ENCODE data around the gene EFCC1. TPM values are rescaled to one million over a fixed set of nuclear protein-coding genes. Genes with fewer than 3 reads are reported as not detected.

The EFCC1 gene
- total RNA-seq, 1 donor from 2014 or later: 1.7 TPM

DNA sequence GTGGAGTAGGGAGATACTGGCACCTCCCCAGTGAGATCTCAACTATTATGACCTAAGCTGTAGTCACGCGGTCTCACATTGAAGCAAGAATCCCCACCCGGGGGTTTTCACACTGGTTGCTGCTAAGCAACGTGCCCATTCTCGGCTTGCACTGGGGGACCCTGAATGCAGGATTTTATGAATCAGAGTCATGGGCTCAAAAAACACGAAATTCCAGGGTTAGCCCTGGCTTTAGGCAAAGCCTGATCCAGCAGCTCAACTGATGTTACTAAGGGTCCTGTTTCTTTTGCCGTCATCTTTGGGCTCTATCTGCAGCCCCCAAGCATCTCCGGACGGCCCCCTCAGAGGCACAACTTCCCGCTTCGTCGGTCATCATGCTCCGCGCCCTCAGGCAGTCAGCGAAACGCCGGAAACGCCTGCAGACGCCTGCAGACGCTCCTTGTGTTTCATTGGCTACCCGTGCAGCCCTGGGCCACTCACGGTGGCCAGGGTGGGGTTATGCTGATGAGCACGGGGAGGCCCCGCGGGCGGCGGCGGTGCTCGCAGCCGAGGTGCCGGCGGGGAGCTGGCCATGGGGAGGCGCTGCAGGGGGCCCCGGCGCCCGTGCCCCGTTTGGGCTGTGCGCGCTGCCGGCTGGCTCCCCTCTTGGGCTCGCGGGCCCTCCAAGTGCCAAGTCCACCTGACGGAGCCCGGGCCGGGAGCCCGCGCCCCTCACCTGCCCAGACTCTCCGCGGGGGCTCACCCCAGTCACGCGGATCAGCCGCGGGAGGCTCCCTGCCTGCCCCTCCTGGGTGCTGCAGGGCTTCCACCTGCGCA is 25.8 kb downstream of the EFCC1 start:
- DNase-seq (ENCODE audit: low spot score): peak; percentile 96
- intact Hi-C loops (cut with DNase I): loop anchor here (2.0 kb wide), 1 partner anchor 26 kb away; no protein-coding TSS in a partner anchor

GRCh38 chr3:129027544-129027880 is 26.4 kb downstream of the EFCC1 start:
- intact Hi-C loops (cut with DNase I): loop anchor here (2.0 kb wide), 1 partner anchor 25 kb away; no protein-coding TSS in a partner anchor
- no peak for DNase-seq (ENCODE audit: low spot score)

GRCh38 chr3:129028866-129029265 is 27.8 kb downstream of the EFCC1 start:
- DNase-seq (ENCODE audit: low spot score): no peak
- intact Hi-C loops (cut with DNase I): no loop called here

DNA sequence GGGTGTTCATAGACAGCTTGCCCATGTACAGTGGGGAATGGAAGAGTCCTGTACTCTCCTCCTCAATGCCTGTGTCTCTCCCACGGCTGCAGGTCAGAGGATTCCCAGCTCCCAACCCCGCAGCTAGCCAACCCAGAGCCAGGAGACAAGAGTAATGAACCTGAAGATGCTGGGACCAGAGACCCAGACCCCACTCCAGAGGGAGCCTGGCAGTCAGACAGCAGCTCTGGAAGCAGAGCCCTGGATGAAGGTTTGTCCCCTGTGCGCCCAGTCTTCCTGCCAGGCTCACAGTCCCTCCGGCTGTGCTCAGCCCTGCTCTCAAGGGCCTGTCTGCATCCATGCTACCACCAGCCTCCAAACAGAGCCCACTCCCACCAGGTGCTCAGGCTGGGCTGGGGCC is 29.5 kb downstream of the EFCC1 start:
- intact Hi-C loops (cut with DNase I): no loop called here
- no peak for DNase-seq (ENCODE audit: low spot score)

- intact Hi-C loops (cut with DNase I): no loop called here
- no peak for DNase-seq (ENCODE audit: low spot score)
These were observed 30.5 kb downstream of the EFCC1 start for GRCh38 chr3:129031476-129032215.

- intact Hi-C loops (cut with DNase I): no loop called here
These were observed 31.6 kb downstream of the EFCC1 start for GRCh38 chr3:129032716-129033115.

GRCh38 chr3:129033151-129033550 is 32.0 kb downstream of the EFCC1 start:
- intact Hi-C loops (cut with DNase I): no loop called here
- DNase-seq (ENCODE audit: low spot score): no peak

More at GRCh38 chr3:129032716-129033115, 31.6 kb downstream of the EFCC1 start:
- no peak for DNase-seq (ENCODE audit: low spot score)

- DNase-seq (ENCODE audit: low spot score): no peak
- intact Hi-C loops (cut with DNase I): no loop called here
These were observed 32.7 kb downstream of the EFCC1 start for GRCh38 chr3:129033633-129034321.

DNA sequence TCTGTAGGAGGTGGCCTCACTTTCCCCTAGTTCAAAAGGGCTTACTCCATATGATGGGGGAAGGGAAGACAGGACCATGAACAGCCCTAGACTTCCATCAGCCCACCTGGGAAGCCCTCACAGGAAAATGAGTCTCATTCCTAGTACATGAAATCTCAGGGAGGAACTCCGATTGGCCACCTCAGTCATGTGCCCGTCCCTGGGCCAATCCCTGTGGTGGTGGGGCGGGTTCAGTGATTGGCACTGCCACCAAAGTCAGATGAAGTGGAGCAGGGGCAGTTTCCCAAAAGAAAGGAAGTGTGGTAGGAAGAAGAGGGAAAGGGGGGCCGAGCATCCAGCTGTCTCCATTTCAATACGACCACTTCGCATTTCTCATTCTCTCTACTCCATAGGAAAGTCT is 33.5 kb downstream of the EFCC1 start:
- intact Hi-C loops (cut with DNase I): no loop called here
- DNase-seq (ENCODE audit: low spot score): no peak

DNA sequence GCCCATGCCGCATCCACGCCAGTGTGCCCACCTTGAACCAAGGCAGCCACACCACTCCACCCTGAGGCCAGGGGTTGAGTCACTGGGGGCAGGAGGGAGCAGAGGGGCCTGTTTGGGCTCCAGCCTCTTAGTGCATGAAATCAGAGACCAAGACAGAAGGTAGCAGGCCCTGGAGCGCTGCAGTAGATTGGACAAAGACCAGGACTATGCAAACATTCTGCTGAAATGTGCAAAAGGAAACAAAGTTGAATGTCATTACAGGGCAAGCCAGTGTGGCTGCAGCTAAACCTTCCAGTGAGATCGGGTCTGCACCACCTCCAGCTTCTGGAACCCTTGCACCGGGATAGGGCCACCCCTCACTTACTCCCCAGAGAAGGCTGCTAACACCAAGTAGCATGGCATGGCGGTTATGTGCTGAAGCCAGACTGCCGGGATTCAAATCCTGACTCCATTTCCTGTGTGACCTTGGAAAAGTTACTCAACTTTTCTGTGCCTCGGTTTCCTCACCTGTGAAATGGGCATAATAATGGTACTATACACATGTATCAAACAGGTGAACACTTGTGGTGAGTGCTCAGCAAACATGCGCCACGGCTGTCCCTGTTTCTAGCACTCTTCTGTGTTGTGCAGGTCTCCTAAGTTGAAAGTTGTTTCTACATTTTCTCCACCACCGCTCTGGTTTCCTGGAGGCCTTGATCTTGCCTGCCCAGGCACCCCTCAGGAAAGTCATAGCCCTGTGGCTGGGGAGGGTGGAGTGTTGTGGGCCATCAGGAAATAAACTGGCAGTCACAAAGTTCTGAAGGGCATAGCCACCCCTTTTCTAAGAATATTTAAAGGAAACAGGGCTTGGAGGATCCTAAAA is 34.5 kb downstream of the EFCC1 start:
- DNase-seq (ENCODE audit: low spot score): peak; percentile 43
- intact Hi-C loops (cut with DNase I): no loop called here

GRCh38 chr3:129036222-129037092 is 35.4 kb downstream of the EFCC1 start:
- DNase-seq (ENCODE audit: low spot score): no peak
- intact Hi-C loops (cut with DNase I): no loop called here

GRCh38 chr3:129037093-129037419 is 36.0 kb downstream of the EFCC1 start:
- intact Hi-C loops (cut with DNase I): no loop called here
- DNase-seq (ENCODE audit: low spot score): no peak

DNA sequence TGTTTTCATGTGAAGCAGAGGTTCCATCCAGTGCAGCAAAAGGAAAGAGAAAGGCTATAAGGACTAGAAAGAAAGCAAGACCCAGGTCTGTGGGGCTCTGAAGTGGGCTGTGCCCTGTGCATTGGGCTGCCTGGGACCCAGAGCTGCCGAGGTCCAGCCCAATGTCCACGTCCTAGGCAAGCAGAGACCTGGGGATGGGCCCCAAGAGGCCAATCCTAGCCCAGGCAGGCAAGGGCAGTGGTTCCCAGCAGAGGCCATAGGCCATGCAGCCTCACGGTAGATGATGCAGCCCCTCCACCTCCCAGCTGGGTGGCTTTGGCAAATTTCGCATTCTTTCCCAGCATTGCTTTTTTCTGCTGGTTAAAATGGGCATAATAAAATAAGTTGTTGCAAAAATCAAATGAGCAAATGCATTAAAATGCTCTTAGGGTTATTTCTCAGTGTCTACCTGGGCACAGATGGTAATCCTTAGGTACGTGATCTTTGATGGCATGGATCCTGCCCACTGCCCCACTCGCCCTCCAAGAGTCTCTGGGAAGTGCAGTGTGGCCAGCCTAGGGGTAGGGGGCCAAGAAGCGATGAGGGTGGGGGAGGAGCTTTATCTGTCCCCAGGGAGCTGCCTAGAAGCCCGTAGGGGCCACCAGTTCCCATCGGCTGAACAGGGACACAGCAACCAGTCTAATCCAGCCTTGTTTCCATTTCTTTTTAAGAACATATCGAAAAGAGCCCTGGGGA is 37.2 kb downstream of the EFCC1 start:
- peak; percentile 20 for DNase-seq (ENCODE audit: low spot score)

DNA sequence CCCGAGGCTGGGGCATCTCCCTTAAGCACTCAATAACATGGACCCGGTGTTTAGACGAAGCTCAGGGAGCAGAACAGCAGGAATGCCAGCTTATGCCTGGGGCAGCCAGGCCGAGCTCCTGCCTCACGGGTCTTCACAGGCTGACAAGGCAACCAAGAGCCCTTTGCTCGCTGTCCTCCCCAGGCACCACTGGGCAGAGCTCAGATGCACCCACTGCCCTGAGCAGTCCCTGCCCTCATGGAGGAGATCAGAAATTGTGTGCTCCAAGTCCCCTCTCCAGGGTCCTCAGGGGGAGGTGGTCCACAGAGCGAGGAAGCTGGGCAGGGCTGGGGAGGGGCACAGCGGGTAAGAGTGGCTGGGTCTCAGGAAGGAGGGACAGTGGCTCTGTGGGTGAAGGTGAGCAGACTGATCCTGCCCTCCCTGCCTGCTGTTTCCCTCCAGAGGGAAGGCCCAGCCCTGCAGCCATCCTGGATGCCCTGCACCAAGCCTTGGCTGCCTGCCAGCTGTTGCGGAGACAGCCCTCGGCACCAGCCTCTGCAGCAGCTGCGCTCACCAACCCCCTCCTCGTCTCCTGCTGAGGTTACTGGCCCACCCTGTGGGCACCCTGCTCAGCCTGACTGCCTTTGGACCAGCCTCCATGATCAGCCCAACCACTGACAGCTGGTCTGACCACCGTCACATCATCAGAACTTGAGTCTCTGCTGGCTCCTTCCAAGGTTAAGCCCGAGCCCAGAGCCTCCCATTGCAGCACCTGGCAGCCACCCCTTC is 38.4 kb downstream of the EFCC1 start:
- intact Hi-C loops (cut with DNase I): no loop called here
- peak; percentile 72 for DNase-seq (ENCODE audit: low spot score)

More for the DNA sequence above, 37.2 kb downstream of the EFCC1 start:
- intact Hi-C loops (cut with DNase I): no loop called here

DNA sequence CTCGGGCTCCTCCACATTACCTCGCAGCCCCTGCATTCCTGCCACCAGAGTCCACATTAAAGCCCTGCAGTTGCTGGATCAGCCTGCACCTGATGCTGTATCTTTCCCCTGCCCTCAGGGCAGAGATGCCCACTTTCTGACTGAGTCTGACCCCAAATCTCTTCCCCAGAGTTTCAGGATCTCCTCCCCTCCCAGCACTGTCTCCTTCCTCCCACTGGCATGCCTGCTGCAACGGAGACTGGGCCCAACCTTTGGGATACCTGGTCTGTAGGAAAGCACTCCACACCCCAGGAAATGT is 38.9 kb downstream of the EFCC1 start:
- intact Hi-C loops (cut with DNase I): no loop called here
- DNase-seq (ENCODE audit: low spot score): no peak

DNA sequence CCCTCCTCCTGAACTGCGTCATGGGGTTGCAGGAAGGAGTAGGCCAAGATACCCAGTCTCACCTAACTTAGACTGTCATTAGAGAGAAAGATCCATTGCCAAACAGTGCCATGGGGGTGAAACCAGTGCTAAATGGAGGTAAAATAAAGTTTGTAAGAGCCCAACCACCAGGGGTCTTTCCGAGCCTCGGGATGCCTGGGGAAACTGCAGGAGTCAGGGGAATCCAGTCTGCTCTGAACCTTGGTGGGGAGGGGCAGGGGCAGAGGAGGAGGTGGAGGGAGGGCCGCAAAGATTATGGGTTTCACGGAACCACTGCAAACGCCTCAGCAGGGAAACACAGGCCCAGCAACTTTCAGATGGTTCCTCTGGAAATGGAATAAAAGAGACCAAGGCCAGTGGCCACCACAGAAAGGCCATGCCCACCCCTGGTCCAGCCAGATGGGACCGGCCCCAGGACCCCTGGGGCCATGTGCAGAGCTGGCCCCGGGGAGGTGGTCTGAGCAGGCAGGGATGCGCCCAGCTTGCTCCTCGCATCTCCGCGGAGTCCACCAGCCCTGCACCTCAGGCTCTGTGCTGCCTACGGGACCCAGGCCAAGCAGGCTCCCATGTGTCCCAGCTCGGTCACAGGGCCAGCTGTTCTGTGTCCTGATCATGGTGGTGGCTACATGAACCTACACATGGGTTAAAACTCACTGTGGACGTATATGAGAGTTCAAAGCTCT is 39.6 kb downstream of the EFCC1 start:
- DNase-seq (ENCODE audit: low spot score): peak; percentile 73

GRCh38 chr3:129045675-129046036 is 44.6 kb downstream of the EFCC1 start:
- intact Hi-C loops (cut with DNase I): no loop called here
- no peak for DNase-seq (ENCODE audit: low spot score)

More for the DNA sequence above, 39.6 kb downstream of the EFCC1 start:
- intact Hi-C loops (cut with DNase I): no loop called here

Measured in cardiac septum (tissue), 1 donor.